LNCaP clone FGC (cell line): ENCODE data around the gene IDH3B.

Experiments
- DNase-seq: peaks from one replicate; pipeline ENCODE4 v3.0.0-alpha.2; 2011; ENCODE audit warnings: low read depth
- H3K4me3 ChIP-seq: 2 replicates; pipeline ENCODE4 v1.5.1; 2011; ENCODE audit warnings: mild to moderate bottlenecking, low read depth, low read length, control low read depth
- CTCF ChIP-seq: IDR thresholded peaks from 2 replicates; pipeline ENCODE4 v1.5.1; 2012; ENCODE audit warnings: mild to moderate bottlenecking; ENCODE audit not compliant: control insufficient read depth, insufficient read depth; ENCODE audit errors: extremely low read depth

The IDH3B gene

GRCh38 chr20:2619337-2619736, 44.7 kb downstream of the IDH3B start:
- no peak overlapping the region for H3K4me3 ChIP-seq
- DNase-seq: no peak
- TF ChIP-seq CTCF: no peak

- no peak for TF ChIP-seq CTCF
- H3K4me3 ChIP-seq: no peak overlapping the region
- DNase-seq: no peak
Measured at GRCh38 chr20:2618815-2619214, 45.2 kb downstream of the IDH3B start.

- DNase-seq: no peak
- no peak for TF ChIP-seq CTCF
- H3K4me3 ChIP-seq: no peak overlapping the region
Measured at GRCh38 chr20:2617099-2617714, 46.8 kb downstream of the IDH3B start.

GRCh38 chr20:2616634-2617033, 47.4 kb downstream of the IDH3B start:
- H3K4me3 ChIP-seq: no peak overlapping the region
- TF ChIP-seq CTCF: no peak
- DNase-seq: no peak

- no peak for DNase-seq
- no peak for TF ChIP-seq CTCF
- H3K4me3 ChIP-seq: no peak overlapping the region
Measured at GRCh38 chr20:2612073-2612472, 51.9 kb downstream of the IDH3B start.

- no peak overlapping the region for H3K4me3 ChIP-seq
- no peak for TF ChIP-seq CTCF
- no peak for DNase-seq
Measured at GRCh38 chr20:2610941-2611720, 52.9 kb downstream of the IDH3B start.
